Adipocyte (in vitro differentiated cells): ENCODE measurements around the gene NHP2.
A peak's percentile ranks its signal among the peaks of the same experiment; 100 is the strongest.
"Not testable (repeated sequence)": the region's sequence is repeated elsewhere in the genome, so short reads cannot be mapped to it uniquely, and the experiment has no call there.

Experiments
- DNase-seq: peaks from one replicate; pipeline ENCODE4 v3.0.0-alpha.2; 2015; ENCODE audit warnings: low read depth
- H3K27me3 ChIP-seq: replicated peaks from 2 replicates; pipeline ENCODE4 v1.7.0; 2013; ENCODE audit warnings: mild to moderate bottlenecking, low read length, moderate library complexity; ENCODE audit not compliant: control insufficient read depth, insufficient read depth
- H3K36me3 ChIP-seq: 2 replicates; pipeline ENCODE4 v1.7.0; 2013; ENCODE audit warnings: low read length, mild to moderate bottlenecking, moderate library complexity; ENCODE audit not compliant: control insufficient read depth, insufficient read depth, severe bottlenecking
- H3K4me1 ChIP-seq: 2 replicates; pipeline ENCODE4 v1.7.0; 2013; ENCODE audit warnings: mild to moderate bottlenecking, low read length, moderate library complexity; ENCODE audit not compliant: control insufficient read depth, insufficient read depth
- H3K4me3 ChIP-seq: 2 replicates; pipeline ENCODE4 v1.7.0; 2013; ENCODE audit warnings: mild to moderate bottlenecking, low read length, moderate library complexity
- H3K9ac ChIP-seq: 2 replicates; pipeline ENCODE4 v1.7.0; 2013; ENCODE audit warnings: mild to moderate bottlenecking, low read length, moderate library complexity
- H3K9me3 ChIP-seq: 2 replicates; pipeline ENCODE4 v1.7.0; 2013; ENCODE audit warnings: mild to moderate bottlenecking, low read length, moderate library complexity; ENCODE audit not compliant: control insufficient read depth

The NHP2 gene

GRCh38 chr5:178145965-178146820, 7.5 kb downstream of the NHP2 start:
- peaks cover 8% of the 10 kb centered on the region for H3K4me1 ChIP-seq
- H3K9ac ChIP-seq, result no peak overlapping the region
- peak; percentile 64 for DNase-seq
- no peak overlapping the region for H3K4me3 ChIP-seq
- H3K27me3 ChIP-seq, result no peaks in the 10 kb centered on the region
- no peaks in the 10 kb centered on the region for H3K9me3 ChIP-seq
- H3K36me3 ChIP-seq, result peaks cover 83% of the 10 kb centered on the region

DNA sequence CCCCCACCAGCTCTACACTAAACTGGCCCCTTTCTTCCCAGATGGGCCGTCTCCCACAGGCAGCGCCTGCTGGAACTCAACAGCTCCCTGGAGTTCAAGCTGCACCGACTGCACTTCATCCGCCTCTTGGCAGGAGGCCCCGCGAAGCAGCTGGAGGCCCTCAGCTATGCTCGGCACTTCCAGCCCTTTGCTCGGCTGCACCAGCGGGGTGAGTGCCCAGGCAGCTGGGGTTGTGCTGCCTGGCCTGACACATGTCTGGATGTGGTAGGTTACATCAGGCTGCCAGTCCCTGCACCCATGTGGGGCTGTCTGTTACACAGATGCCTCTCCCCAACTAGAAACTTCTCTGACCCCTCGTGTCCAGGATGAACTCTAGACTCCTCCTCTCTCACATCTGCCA, 9.8 kb downstream of the NHP2 start:
- Histone ChIP-seq H3K9ac (no peak overlapping the region), H3K4me1 (peaks cover 4% of the 10 kb centered on the region), H3K36me3 (peaks cover 68% of the 10 kb centered on the region), H3K4me3 (no peak overlapping the region), H3K27me3 (no peaks in the 10 kb centered on the region), H3K9me3 (no peaks in the 10 kb centered on the region)
- no peak for DNase-seq

- H3K4me1 ChIP-seq, result peaks cover 4% of the 10 kb centered on the region
- H3K4me3 ChIP-seq, result no peak overlapping the region
- no peak overlapping the region for H3K9ac ChIP-seq
- H3K36me3 ChIP-seq, result peaks cover 61% of the 10 kb centered on the region
- no peak for DNase-seq
- no peaks in the 10 kb centered on the region for H3K9me3 ChIP-seq
- H3K27me3 ChIP-seq, result no peaks in the 10 kb centered on the region
Observed at GRCh38 chr5:178143246-178143645, 10.4 kb downstream of the NHP2 start.

GRCh38 chr5:178142642-178143041, 11.0 kb downstream of the NHP2 start:
- Histone ChIP-seq H3K4me1 (peaks cover 4% of the 10 kb centered on the region), H3K36me3 (peaks cover 55% of the 10 kb centered on the region), H3K4me3 (no peak overlapping the region), H3K9ac (no peak overlapping the region), H3K9me3 (no peaks in the 10 kb centered on the region), H3K27me3 (no peaks in the 10 kb centered on the region)
- no peak for DNase-seq

DNA sequence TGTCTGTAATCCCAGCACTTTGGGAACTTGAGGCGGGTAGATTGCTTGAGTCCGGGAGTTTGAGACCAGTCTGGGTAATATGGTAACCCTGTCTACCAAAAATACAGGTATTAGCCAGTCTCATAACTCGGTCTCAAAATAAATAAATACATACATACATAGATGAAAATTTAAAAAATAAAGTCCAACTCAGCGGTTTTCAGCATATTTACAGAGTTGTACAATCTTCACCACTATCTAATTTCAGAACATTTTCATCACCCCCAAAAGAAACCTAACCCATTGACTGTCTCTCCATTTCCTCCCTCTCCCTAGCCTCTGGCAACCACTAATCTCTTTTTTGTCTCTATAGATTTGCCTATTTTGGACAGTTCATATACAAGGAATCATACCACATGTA, 12.1 kb downstream of the NHP2 start:
- no peaks in the 10 kb centered on the region for H3K27me3 ChIP-seq
- H3K4me3 ChIP-seq, result no peak overlapping the region
- no peak for DNase-seq
- peaks cover 44% of the 10 kb centered on the region for H3K36me3 ChIP-seq
- peaks cover 4% of the 10 kb centered on the region for H3K4me1 ChIP-seq
- H3K9me3 ChIP-seq, result no peaks in the 10 kb centered on the region
- H3K9ac ChIP-seq, result no peak overlapping the region

- no peaks in the 10 kb centered on the region for H3K9me3 ChIP-seq
- no peaks in the 10 kb centered on the region for H3K4me1 ChIP-seq
- peaks cover 42% of the 10 kb centered on the region for H3K36me3 ChIP-seq
- no peak overlapping the region for H3K4me3 ChIP-seq
- no peak overlapping the region for H3K9ac ChIP-seq
- no peak for DNase-seq
- no peaks in the 10 kb centered on the region for H3K27me3 ChIP-seq
Observed at GRCh38 chr5:178137991-178138390, 15.7 kb downstream of the NHP2 start.

DNA sequence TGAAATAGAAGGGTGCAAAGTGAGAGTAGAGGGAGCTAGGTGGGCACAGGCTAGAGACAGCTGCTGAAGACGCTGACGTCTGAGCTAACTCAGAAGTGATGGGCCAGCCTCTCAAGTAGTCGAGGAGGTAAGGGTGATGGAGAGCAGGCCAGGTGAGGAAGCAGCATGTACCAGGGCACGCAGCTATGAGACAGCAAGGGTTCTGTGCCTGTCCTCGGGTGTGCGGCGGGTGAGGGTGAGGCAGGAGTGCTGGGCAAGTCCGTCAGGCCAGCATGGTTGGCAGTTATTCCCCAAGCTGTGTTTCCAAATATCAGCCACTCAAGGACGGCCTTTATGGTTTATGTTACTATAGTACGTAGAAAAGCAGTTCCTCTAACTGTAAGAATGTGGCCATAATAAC, 16.7 kb downstream of the NHP2 start:
- peaks cover 33% of the 10 kb centered on the region for H3K36me3 ChIP-seq
- no peak for DNase-seq
- no peak overlapping the region for H3K9ac ChIP-seq
- no peak overlapping the region for H3K4me3 ChIP-seq
- H3K9me3 ChIP-seq, result no peaks in the 10 kb centered on the region
- peaks cover under 1% of the 10 kb centered on the region for H3K4me1 ChIP-seq
- no peaks in the 10 kb centered on the region for H3K27me3 ChIP-seq

DNA sequence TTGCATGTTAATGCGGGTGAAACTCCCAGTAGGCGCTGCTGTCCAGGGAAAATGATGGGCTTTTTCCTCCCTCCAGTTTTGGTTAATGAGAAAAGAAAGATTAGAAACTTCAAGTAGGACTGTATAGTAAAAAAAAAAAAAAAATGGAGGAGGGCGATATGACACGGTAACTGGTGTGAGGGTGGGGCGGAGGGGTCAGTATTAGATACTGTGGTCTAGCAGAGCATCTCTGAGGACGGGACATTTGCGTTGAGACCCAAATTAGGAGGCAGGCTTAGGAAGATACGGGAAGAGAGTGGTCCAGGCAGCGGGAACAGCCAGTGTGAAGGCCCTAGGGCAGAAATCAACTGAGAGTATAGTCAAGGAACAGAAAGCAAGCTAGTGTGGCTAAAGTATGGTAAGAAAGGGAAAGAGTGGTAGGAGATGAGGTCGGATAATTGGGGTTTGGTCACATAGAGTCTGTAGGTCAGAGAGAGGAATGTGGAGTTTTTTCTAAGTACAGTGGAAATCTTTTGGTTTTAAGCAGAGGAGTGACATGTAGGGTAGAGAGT, 22.2 kb downstream of the NHP2 start:
- H3K36me3 ChIP-seq, result peaks cover 18% of the 10 kb centered on the region
- peaks cover 5% of the 10 kb centered on the region for H3K4me1 ChIP-seq
- no peak for DNase-seq
- peak overlapping the region; percentile 88 for H3K9ac ChIP-seq
- no peaks in the 10 kb centered on the region for H3K27me3 ChIP-seq
- peak overlapping the region; percentile 89 for H3K4me3 ChIP-seq
- no peaks in the 10 kb centered on the region for H3K9me3 ChIP-seq

GRCh38 chr5:178130576-178131445, 22.9 kb downstream of the NHP2 start, which contains the start of gene RMND5B:
Gene RMND5B, plus strand, starts transcription at chr5:178131014. Its CDS starts 7,106 bp downstream, at chr5:178138120.
- no peaks in the 10 kb centered on the region for H3K9me3 ChIP-seq
- peaks cover 14% of the 10 kb centered on the region for H3K36me3 ChIP-seq
- peak; percentile 95 for DNase-seq
- H3K4me1 ChIP-seq, result peaks cover 5% of the 10 kb centered on the region
- H3K4me3 ChIP-seq, result peak within 1 kb of the TSS; percentile 89
- H3K9ac ChIP-seq, result peak within 1 kb of the TSS; percentile 88
- no peaks in the 10 kb centered on the region for H3K27me3 ChIP-seq

DNA sequence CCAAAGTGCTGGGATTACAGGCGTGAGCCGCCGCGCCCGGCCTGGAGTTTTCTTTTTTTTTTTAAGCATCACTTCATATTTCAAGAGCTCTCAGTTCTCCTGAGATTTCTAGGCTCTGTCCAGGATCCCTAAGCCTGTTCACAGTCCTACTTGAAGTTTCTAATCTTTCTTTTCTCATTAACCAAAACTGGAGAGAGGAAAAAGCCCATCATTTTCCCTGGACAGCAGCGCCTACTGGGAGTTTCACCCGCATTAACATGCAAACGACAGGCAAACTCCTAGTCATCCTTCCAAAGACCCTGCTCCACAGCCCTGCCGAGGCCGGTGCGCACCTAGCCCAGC, 23.5 kb downstream of the NHP2 start:
- Histone ChIP-seq H3K4me3 (peak overlapping the region; percentile 89), H3K9ac (peak overlapping the region; percentile 88)
- not testable (repeated sequence) for H3K36me3 ChIP-seq, DNase-seq, H3K4me1 ChIP-seq, H3K9me3 ChIP-seq, H3K27me3 ChIP-seq

- Histone ChIP-seq H3K9me3 (no peaks in the 10 kb centered on the region), H3K27me3 (no peaks in the 10 kb centered on the region), H3K4me3 (no peak overlapping the region), H3K36me3 (peaks cover 4% of the 10 kb centered on the region), H3K9ac (no peak overlapping the region), H3K4me1 (peaks cover 5% of the 10 kb centered on the region)
- DNase-seq, result no peak
Observed at GRCh38 chr5:178129296-178129695, 24.4 kb downstream of the NHP2 start.
